ENCODE data around the gene NRIP1.

The NRIP1 gene

DNA sequence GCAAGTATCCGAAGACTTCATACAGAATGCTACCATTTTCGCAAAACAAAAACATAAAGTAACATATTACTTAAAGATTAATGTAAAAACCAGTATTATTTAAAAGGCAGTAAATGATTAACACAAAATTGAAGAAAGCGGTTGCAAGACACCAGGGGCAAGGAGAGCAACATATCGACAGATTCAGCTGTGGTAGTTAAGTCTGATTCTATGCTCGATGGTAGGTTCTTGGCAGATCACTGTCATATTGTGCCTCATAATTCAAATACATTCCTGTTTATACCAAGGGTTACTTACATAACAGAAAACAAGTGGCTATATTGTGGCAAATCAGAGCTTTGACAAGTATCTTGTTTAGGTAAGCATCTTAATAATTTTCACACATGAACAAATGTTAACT, 37.7 kb downstream of the NRIP1 start:
- TF ChIP-seq YY1 (IDR thresholded peaks at IDR 0.05; ENCODE audit: low read depth): no peak
- TF ChIP-seq RAD21 (IDR thresholded peaks at IDR 0.05; ENCODE audit: low read depth): no peak
- no peak for TF ChIP-seq EGR1 (IDR thresholded peaks at IDR 0.05)
- no peak for TF ChIP-seq ZBTB7A (IDR thresholded peaks at IDR 0.05; ENCODE audit: low read depth)
- TF ChIP-seq FOXM1 (IDR thresholded peaks at IDR 0.05; ENCODE audit: borderline replicate concordance, low read depth): no peak
- no peak for TF ChIP-seq EP300 (IDR thresholded peaks at IDR 0.05; ENCODE audit: borderline replicate concordance)
- TF ChIP-seq, protein P1, sequence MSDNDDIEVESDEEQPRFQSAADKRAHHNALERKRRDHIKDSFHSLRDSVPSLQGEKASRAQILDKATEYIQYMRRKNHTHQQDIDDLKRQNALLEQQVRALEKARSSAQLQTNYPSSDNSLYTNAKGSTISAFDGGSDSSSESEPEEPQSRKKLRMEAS (IDR thresholded peaks at IDR 0.05): no peak
- TF ChIP-seq, protein P2, sequence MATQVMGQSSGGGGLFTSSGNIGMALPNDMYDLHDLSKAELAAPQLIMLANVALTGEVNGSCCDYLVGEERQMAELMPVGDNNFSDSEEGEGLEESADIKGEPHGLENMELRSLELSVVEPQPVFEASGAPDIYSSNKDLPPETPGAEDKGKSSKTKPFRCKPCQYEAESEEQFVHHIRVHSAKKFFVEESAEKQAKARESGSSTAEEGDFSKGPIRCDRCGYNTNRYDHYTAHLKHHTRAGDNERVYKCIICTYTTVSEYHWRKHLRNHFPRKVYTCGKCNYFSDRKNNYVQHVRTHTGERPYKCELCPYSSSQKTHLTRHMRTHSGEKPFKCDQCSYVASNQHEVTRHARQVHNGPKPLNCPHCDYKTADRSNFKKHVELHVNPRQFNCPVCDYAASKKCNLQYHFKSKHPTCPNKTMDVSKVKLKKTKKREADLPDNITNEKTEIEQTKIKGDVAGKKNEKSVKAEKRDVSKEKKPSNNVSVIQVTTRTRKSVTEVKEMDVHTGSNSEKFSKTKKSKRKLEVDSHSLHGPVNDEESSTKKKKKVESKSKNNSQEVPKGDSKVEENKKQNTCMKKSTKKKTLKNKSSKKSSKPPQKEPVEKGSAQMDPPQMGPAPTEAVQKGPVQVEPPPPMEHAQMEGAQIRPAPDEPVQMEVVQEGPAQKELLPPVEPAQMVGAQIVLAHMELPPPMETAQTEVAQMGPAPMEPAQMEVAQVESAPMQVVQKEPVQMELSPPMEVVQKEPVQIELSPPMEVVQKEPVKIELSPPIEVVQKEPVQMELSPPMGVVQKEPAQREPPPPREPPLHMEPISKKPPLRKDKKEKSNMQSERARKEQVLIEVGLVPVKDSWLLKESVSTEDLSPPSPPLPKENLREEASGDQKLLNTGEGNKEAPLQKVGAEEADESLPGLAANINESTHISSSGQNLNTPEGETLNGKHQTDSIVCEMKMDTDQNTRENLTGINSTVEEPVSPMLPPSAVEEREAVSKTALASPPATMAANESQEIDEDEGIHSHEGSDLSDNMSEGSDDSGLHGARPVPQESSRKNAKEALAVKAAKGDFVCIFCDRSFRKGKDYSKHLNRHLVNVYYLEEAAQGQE (IDR thresholded peaks at IDR 0.05; ENCODE audit: low read depth): no peak
- no peak for TF ChIP-seq CREB1 (IDR thresholded peaks at IDR 0.05; ENCODE audit: low read depth)
- TF ChIP-seq CEBPB (IDR thresholded peaks at IDR 0.05): no peak
- TF ChIP-seq, protein P3, sequence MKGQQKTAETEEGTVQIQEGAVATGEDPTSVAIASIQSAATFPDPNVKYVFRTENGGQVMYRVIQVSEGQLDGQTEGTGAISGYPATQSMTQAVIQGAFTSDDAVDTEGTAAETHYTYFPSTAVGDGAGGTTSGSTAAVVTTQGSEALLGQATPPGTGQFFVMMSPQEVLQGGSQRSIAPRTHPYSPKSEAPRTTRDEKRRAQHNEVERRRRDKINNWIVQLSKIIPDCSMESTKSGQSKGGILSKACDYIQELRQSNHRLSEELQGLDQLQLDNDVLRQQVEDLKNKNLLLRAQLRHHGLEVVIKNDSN (IDR thresholded peaks at IDR 0.05): no peak
- no peak for TF ChIP-seq TAF1 (IDR thresholded peaks at IDR 0.05; ENCODE audit: low read depth)
- no peak for TF ChIP-seq NFIC (IDR thresholded peaks at IDR 0.05)
- TF ChIP-seq TCF12 (IDR thresholded peaks at IDR 0.05; ENCODE audit: low read depth): no peak
- no peak for TF ChIP-seq TEAD4 (IDR thresholded peaks at IDR 0.05)

DNA sequence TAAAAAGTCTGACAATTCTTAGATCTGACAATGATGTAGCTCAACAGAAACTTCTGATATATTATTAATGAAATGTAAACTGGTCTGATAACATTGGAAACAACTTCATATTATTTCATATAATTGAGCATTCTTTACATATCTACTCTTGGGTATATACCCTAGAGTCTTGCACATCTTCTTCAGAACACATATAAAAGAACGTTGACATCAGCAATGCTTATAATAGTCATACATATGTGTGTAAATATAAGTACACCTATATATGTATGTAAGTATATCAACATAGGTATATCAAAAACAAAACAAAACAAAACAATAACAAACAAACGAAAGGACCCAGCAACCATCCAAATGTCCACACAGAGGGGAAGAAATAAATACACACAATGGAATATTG, 38.4 kb downstream of the NRIP1 start:
- TF ChIP-seq RAD21 (IDR thresholded peaks at IDR 0.05; ENCODE audit: low read depth) (no peak), EGR1 (IDR thresholded peaks at IDR 0.05) (no peak), ZBTB7A (IDR thresholded peaks at IDR 0.05; ENCODE audit: low read depth) (no peak), CEBPB (IDR thresholded peaks at IDR 0.05) (no peak), TAF1 (IDR thresholded peaks at IDR 0.05; ENCODE audit: low read depth) (no peak), FOXM1 (IDR thresholded peaks at IDR 0.05; ENCODE audit: borderline replicate concordance, low read depth) (no peak), TCF12 (IDR thresholded peaks at IDR 0.05; ENCODE audit: low read depth) (no peak), NFIC (IDR thresholded peaks at IDR 0.05) (no peak), EP300 (IDR thresholded peaks at IDR 0.05; ENCODE audit: borderline replicate concordance) (no peak)
- TF ChIP-seq, protein P1 (IDR thresholded peaks at IDR 0.05): no peak

DNA sequence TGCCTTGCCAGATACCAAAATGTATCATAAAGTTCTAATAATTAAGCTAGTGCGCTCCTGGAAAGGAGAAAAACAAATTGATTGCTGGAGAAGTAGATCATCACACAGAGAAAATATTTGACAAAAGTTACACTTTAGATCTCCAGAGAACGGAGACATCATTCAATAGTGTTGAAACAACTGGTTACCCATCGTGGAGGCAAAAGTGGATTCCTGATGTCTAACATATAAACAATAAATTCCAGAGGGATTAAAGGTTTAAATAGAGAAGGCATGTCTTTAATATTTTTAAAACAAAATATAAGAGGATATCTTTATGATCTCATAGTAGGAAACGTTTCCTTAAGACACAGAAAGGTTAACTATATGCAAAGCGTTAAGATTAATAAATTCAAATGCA, 41.0 kb downstream of the NRIP1 start:
- TF ChIP-seq TAF1 (IDR thresholded peaks at IDR 0.05; ENCODE audit: low read depth): no peak
- TF ChIP-seq FOXM1 (IDR thresholded peaks at IDR 0.05; ENCODE audit: borderline replicate concordance, low read depth): no peak
- no peak for TF ChIP-seq EP300 (IDR thresholded peaks at IDR 0.05; ENCODE audit: borderline replicate concordance)
- no peak for TF ChIP-seq CEBPB (IDR thresholded peaks at IDR 0.05)
- TF ChIP-seq, protein P2 (IDR thresholded peaks at IDR 0.05; ENCODE audit: low read depth): no peak
- TF ChIP-seq TCF12 (IDR thresholded peaks at IDR 0.05; ENCODE audit: low read depth): no peak
- TF ChIP-seq CREB1 (IDR thresholded peaks at IDR 0.05; ENCODE audit: low read depth): no peak

DNA sequence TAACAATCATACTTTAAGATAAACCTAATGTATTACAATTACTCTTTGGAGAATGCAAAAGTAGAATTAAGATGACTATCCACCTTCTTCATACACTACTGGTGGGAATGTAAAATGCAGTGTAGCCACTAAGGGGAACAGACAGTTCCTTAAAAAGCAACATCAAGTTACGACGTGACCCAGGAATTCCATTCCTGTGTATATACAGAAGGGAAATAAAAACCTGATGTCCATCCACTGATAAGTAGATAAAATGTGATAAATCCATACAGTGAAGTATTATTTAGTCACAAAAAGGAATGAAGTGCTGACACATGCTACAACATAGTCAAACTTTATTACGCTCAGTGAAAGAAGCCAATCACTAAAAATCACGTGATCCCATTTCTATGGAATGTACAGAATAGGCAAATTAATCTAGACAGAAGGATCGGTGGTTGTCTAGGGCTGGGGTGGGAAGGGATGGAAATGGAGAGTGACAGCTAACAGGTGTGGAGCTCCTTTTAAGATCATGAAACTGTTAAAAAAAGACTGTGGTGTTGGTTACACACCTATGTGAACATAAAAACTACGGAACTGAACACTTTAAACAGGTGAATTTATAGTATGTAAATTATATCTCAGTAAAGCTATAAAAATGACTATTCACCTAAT, 42.1 kb downstream of the NRIP1 start:
- TF ChIP-seq CEBPB (IDR thresholded peaks at IDR 0.05) (no peak), CREB1 (IDR thresholded peaks at IDR 0.05; ENCODE audit: low read depth) (no peak), FOXM1 (IDR thresholded peaks at IDR 0.05; ENCODE audit: borderline replicate concordance, low read depth) (no peak), RAD21 (IDR thresholded peaks at IDR 0.05; ENCODE audit: low read depth) (no peak), TCF12 (IDR thresholded peaks at IDR 0.05; ENCODE audit: low read depth) (no peak), TEAD4 (IDR thresholded peaks at IDR 0.05) (no peak), ZBTB7A (IDR thresholded peaks at IDR 0.05; ENCODE audit: low read depth) (no peak), EGR1 (IDR thresholded peaks at IDR 0.05) (no peak), EP300 (IDR thresholded peaks at IDR 0.05; ENCODE audit: borderline replicate concordance) (no peak), TAF1 (IDR thresholded peaks at IDR 0.05; ENCODE audit: low read depth) (no peak), YY1 (IDR thresholded peaks at IDR 0.05; ENCODE audit: low read depth) (no peak), NFIC (IDR thresholded peaks at IDR 0.05) (no peak)
- TF ChIP-seq, protein P3 (IDR thresholded peaks at IDR 0.05): no peak
- TF ChIP-seq, protein P2 (IDR thresholded peaks at IDR 0.05; ENCODE audit: low read depth): no peak
- TF ChIP-seq, protein P1 (IDR thresholded peaks at IDR 0.05): no peak
